ENCODE measurements around the gene DUOX1. TPM values are rescaled to one million over a fixed set of nuclear protein-coding genes. Genes with fewer than 3 reads are reported as not detected.

The DUOX1 gene
- total and polyA plus RNA-seq, 9 of the 15 experiments (the other 6 are each of a cell fraction or from before 2014, with no cell fraction given), result 0.01 to 0.22 (median 0.01) TPM; not detected in 6

DNA sequence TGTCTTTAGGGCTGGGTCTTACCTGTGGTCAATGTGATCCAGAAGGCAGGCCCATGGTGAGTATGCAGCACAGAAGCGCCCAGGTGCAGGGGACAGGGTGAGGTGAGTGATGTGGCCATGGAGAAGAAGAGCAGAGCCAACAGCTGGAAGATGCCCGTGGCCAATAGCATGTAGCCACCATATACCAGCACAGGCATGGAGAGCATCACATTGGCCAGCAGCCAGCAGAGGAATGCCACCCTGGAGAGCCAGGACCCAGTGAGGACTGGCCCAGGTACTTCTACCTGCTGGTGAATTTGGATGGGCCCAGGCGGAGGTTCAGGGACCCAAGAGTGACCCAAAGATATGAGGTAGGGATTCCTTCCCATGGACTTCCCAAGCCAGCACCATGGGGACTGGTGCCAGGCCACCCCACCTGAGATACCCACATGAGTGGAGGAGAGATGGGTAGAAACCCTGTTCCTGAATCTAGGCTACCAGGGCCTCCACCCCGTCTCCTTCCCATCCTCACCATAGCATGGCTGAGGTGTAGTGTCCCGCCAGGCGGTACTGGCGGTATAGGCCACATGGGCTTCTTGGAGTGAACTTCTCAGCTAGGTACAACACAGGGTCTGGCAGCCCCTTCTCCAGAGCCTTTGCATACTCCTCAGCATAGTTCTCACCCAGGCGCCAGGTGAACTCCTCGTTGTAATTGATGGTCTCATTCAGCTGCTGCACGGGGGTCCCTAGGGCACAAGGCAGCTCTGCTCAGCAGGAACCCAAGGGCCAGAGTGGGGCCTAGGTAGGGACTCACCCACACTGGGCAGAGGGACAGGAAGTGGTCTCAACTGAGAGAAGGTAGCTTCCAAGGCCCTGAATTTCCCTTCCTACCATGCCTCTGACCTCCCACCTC, 9.5 kb upstream of the DUOX1 start:
- FAIRE-seq, result no peak
- Histone ChIP-seq H3K9me3 (replicated peaks; ENCODE audit: control insufficient read depth, insufficient read depth, low read depth, low read length) (no peaks in the 10 kb centered on the region), H4K20me1 (replicated peaks; ENCODE audit: control insufficient read depth, insufficient read depth, low read length) (no peaks in the 10 kb centered on the region), H2AFZ (ENCODE audit: low read depth, low read length) (no peak overlapping the region), H3K9ac (ENCODE audit: insufficient read depth in 1 of 2, low read depth in 2 of 2, low read length in 2 of 2) (no peak overlapping the region), H3K4me3 (no peak overlapping the region), H3K27ac (ENCODE audit: extremely low read depth, low read depth, low read length) (no peak overlapping the region), H3K9me1 (ENCODE audit: control insufficient read depth, insufficient read depth, low read length) (no peaks in the 10 kb centered on the region), H3K79me2 (ENCODE audit: control insufficient read depth, insufficient read depth, low read length) (no peaks in the 10 kb centered on the region), H3K27me3 (ENCODE audit: control insufficient read depth in 2 of 2, insufficient read depth in 2 of 2, low read length in 2 of 2) (peaks cover 7 to 32% of the 10 kb centered on the region in 2 experiments; a peak in 4 of 5 replicates), H3K4me2 (ENCODE audit: insufficient read depth, low read length) (no peak overlapping the region), H3K4me1 (replicated peaks in 1 of 2; ENCODE audit: control insufficient read depth in 2 of 2, insufficient read depth in 2 of 2, low read length in 2 of 2) (peaks cover 0 to 14% of the 10 kb centered on the region in 2 experiments; a peak in 3 of 5 replicates), H3K36me3 (ENCODE audit: control insufficient read depth, insufficient read depth, low read length) (no peaks in the 10 kb centered on the region)
- 33% methylated on average over 10 of the region's 10 CpGs for WGBS (ENCODE audit: insufficient coverage, low coverage, missing lambda C conversion rate)
- ChIA-PET CTCF (ENCODE audit: low intra/inter-chr PET ratio) (no interaction called here), POLR2A (interaction anchor here (0.6 to 1.0 kb wide), 2 partner anchors 10 to 51 kb away, joined by 3 to 7 read pairs; no protein-coding TSS in a partner anchor)
- intact Hi-C loops (cut with micrococcal nuclease), result no loop called here
- no TSS peak for BruUV-seq (replicated peaks)
- no peak for ATAC-seq
- DNase-seq (ENCODE audit: extremely low read depth in 1 of 4, low spot score in 3 of 4), result no peak
- in situ Hi-C loops (cut with MboI), result loop anchor here (25.0 kb wide), 1 partner anchor 158 kb away; the partner anchor contains the start of gene TERB2
- no peak for TF ChIP-seq ETV6 (IDR thresholded peaks at IDR 0.05; ENCODE audit: borderline replicate concordance in 1 of 2, low read depth in 2 of 2, low read length in 1 of 2)
- no peak for TF ChIP-seq ETV6 (CRISPR knock-in tag; IDR thresholded peaks at IDR 0.05; ENCODE audit: borderline replicate concordance)
- TF ChIP-seq, protein P1, sequence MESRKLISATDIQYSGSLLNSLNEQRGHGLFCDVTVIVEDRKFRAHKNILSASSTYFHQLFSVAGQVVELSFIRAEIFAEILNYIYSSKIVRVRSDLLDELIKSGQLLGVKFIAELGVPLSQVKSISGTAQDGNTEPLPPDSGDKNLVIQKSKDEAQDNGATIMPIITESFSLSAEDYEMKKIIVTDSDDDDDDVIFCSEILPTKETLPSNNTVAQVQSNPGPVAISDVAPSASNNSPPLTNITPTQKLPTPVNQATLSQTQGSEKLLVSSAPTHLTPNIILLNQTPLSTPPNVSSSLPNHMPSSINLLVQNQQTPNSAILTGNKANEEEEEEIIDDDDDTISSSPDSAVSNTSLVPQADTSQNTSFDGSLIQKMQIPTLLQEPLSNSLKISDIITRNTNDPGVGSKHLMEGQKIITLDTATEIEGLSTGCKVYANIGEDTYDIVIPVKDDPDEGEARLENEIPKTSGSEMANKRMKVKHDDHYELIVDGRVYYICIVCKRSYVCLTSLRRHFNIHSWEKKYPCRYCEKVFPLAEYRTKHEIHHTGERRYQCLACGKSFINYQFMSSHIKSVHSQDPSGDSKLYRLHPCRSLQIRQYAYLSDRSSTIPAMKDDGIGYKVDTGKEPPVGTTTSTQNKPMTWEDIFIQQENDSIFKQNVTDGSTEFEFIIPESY (CRISPR knock-in tag; IDR thresholded peaks at IDR 0.05), result peak; percentile 68
- no peak for TF ChIP-seq TBP (optimal IDR thresholded peaks at IDR 0.05; ENCODE audit: low read depth, low read length)
- no peak for TF ChIP-seq SRSF3 (IDR thresholded peaks at IDR 0.05; ENCODE audit: insufficient read depth, low read length)
